KBM-7 (cell line): Measurements from ENCODE around the gene SUSD2.

Experiments
- DNase-seq: peaks from one replicate; pipeline ENCODE4 v3.0.0-alpha.2; 2015
- in situ Hi-C: fragments of 300-500 bp; cut with MboI; formaldehyde crosslinking; loops from 2 replicates; pipeline ENCODE4 v1.14.3; 2020; ENCODE audit warnings: low sequenced_read_pairs, low pct_unique_long_range_greater_than_20kb, mixed read lengths

Gene SUSD2

GRCh38 chr22:24148266-24149197 is 32.8 kb upstream of the SUSD2 start:
- DNase-seq, result no peak
- in situ Hi-C loops, result no loop called here

- in situ Hi-C loops, result no loop called here
Measured at GRCh38 chr22:24149198-24149590, 32.1 kb upstream of the SUSD2 start.

GRCh38 chr22:24153353-24153752 is 27.9 kb upstream of the SUSD2 start:
- no peak for DNase-seq
- in situ Hi-C loops, result no loop called here

More at GRCh38 chr22:24149198-24149590, 32.1 kb upstream of the SUSD2 start:
- DNase-seq, result no peak

- in situ Hi-C loops, result no loop called here
- no peak for DNase-seq
Measured at GRCh38 chr22:24153959-24154358, 27.3 kb upstream of the SUSD2 start.

GRCh38 chr22:24154826-24155225 is 26.5 kb upstream of the SUSD2 start:
- DNase-seq, result no peak
- in situ Hi-C loops, result no loop called here

GRCh38 chr22:24155627-24156140 is 25.6 kb upstream of the SUSD2 start:
- in situ Hi-C loops, result no loop called here
- peak; percentile 64 for DNase-seq

GRCh38 chr22:24156141-24156912 is 25.0 kb upstream of the SUSD2 start:
- in situ Hi-C loops, result no loop called here
- DNase-seq, result no peak

- in situ Hi-C loops, result no loop called here
- DNase-seq, result peak; percentile 97
Measured at GRCh38 chr22:24156913-24157821, 24.1 kb upstream of the SUSD2 start.

GRCh38 chr22:24157822-24158135 is 23.5 kb upstream of the SUSD2 start:
- DNase-seq, result no peak
- in situ Hi-C loops, result no loop called here

- in situ Hi-C loops, result no loop called here
Measured at GRCh38 chr22:24159650-24160049, 21.6 kb upstream of the SUSD2 start.

GRCh38 chr22:24160546-24160945 is 20.7 kb upstream of the SUSD2 start:
- no peak for DNase-seq
- in situ Hi-C loops, result no loop called here

More at GRCh38 chr22:24159650-24160049, 21.6 kb upstream of the SUSD2 start:
- DNase-seq, result no peak

- in situ Hi-C loops, result no loop called here
- no peak for DNase-seq
Measured at GRCh38 chr22:24161485-24161884, 19.8 kb upstream of the SUSD2 start.

- in situ Hi-C loops, result no loop called here
- no peak for DNase-seq
Measured at GRCh38 chr22:24161909-24162308, 19.4 kb upstream of the SUSD2 start.

- in situ Hi-C loops, result no loop called here
- DNase-seq, result no peak
Measured at GRCh38 chr22:24162436-24162835, 18.9 kb upstream of the SUSD2 start.

- in situ Hi-C loops, result no loop called here
- DNase-seq, result no peak
Measured at GRCh38 chr22:24164243-24164642, 17.0 kb upstream of the SUSD2 start.

- in situ Hi-C loops, result no loop called here
- no peak for DNase-seq
Measured at GRCh38 chr22:24164940-24165339, 16.3 kb upstream of the SUSD2 start.

- in situ Hi-C loops, result no loop called here
- DNase-seq, result no peak
Measured at GRCh38 chr22:24165673-24166072, 15.6 kb upstream of the SUSD2 start.

- in situ Hi-C loops, result no loop called here
- DNase-seq, result no peak
Measured at GRCh38 chr22:24166811-24167210, 14.5 kb upstream of the SUSD2 start.

- no peak for DNase-seq
- in situ Hi-C loops, result no loop called here
Measured at GRCh38 chr22:24169439-24170058, 11.7 kb upstream of the SUSD2 start.
